Hepatocyte (in vitro differentiated cells): Measurements from ENCODE around the gene IL17REL. TPM values are rescaled to one million over a fixed set of nuclear protein-coding genes. Genes with fewer than 3 reads are reported as not detected.

ENCODE experiments used
- DNase-seq: peaks from one replicate; pipeline ENCODE4 v3.0.0-alpha.2; 2016; ENCODE audit warnings: low spot score
- H2AFZ ChIP-seq: fragments of 200-600 bp; sonication (generic); 2 replicates; pipeline ENCODE4 v1.6.0; 2016; ENCODE audit warnings: antibody characterized with exemption, mild to moderate bottlenecking
- H3K27ac ChIP-seq: fragments of 200-600 bp; sonication (generic); 2 replicates; pipeline ENCODE4 v1.5.1; 2016; ENCODE audit warnings: mild to moderate bottlenecking
- H3K27me3 ChIP-seq: fragments of 200-600 bp; sonication (generic); 2 replicates; pipeline ENCODE4 v1.6.1; 2016
- H3K36me3 ChIP-seq: fragments of 200-600 bp; sonication (generic); replicated peaks from 2 replicates; pipeline ENCODE4 v1.5.1; 2016; ENCODE audit warnings: low read depth; ENCODE audit not compliant: insufficient read depth
- H3K4me1 ChIP-seq: fragments of 200-600 bp; sonication (generic); 2 replicates; pipeline ENCODE4 v1.5.1; 2016; ENCODE audit warnings: mild to moderate bottlenecking, moderate library complexity; ENCODE audit not compliant: insufficient read depth
- H3K4me2 ChIP-seq: fragments of 200-600 bp; sonication (generic); 2 replicates; pipeline ENCODE4 v1.6.0; 2016
- H3K4me3 ChIP-seq: fragments of 200-600 bp; sonication (generic); 2 replicates; pipeline ENCODE4 v1.5.1; 2016; ENCODE audit warnings: mild to moderate bottlenecking
- H3K79me2 ChIP-seq: fragments of 200-600 bp; sonication (generic); 2 replicates; pipeline ENCODE4 v1.6.0; 2017; ENCODE audit warnings: mild to moderate bottlenecking
- H3K9me2 ChIP-seq: fragments of 200-600 bp; sonication (generic); replicated peaks from 2 replicates; pipeline ENCODE4 v1.6.0; 2017; ENCODE audit warnings: mild to moderate bottlenecking; ENCODE audit not compliant: insufficient read depth
- H3K9me3 ChIP-seq: fragments of 200-600 bp; sonication (generic); 2 replicates; pipeline ENCODE4 v1.5.1; 2016; ENCODE audit warnings: low read depth, mild to moderate bottlenecking
- H4K20me1 ChIP-seq: fragments of 200-600 bp; sonication (generic); 2 replicates; pipeline ENCODE4 v1.6.0; 2016; ENCODE audit warnings: mild to moderate bottlenecking; ENCODE audit not compliant: insufficient read depth, poor library complexity, severe bottlenecking
- CTCF ChIP-seq: fragments of 200-600 bp; sonication (generic); IDR thresholded peaks from 2 replicates; pipeline ENCODE4 v1.5.1; 2016; ENCODE audit warnings: antibody characterized with exemption, mild to moderate bottlenecking; ENCODE audit not compliant: poor library complexity
- EZH2 ChIP-seq: fragments of 200-600 bp; sonication (generic); IDR thresholded peaks from 2 replicates; pipeline ENCODE4 v1.6.1; 2016; ENCODE audit warnings: antibody characterized with exemption, mild to moderate bottlenecking, borderline replicate concordance
- EZH2phosphoT487 ChIP-seq: fragments of 200-600 bp; sonication (generic); IDR thresholded peaks from one replicate; pipeline ENCODE4 v1.6.1; 2018; ENCODE audit warnings: antibody characterized with exemption, mild to moderate bottlenecking, low read depth, moderate library complexity; ENCODE audit not compliant: unreplicated experiment, severe bottlenecking
- WGBS: methylation state at CpG from one replicate; pipeline ENCODE4 v1.1.6; 2016; ENCODE audit warnings: low lambda C conversion rate; ENCODE audit errors: missing lambda C conversion rate; 5-methylcytosine and 5-hydroxymethylcytosine counted together
- polyA plus RNA-seq: library from polyadenylated mRNA; unstranded; fragments of >200 nt; fragmentation: Nextera tagmentation; extraction: Ambion mirVana; gene quantifications from 2 replicates; pipeline ENCODE4 v1.2.1, GENCODE V29; 2016
- total RNA-seq: library from RNA; depleted of rRNA; stranded (reverse); fragments of >200 nt; gene quantifications from 2 replicates; pipeline ENCODE4 v1.2.3, GENCODE V29; 2014

IL17REL gene
- total and polyA plus RNA-seq, 2 experiments from 2014 or later: not detected

- Histone ChIP-seq H3K9me3 (no peaks in the 10 kb centered on the region), H2AFZ (no peak overlapping the region), H3K4me1 (peaks cover 8% of the 10 kb centered on the region), H3K27ac (no peak overlapping the region), H3K36me3 (no peaks in the 10 kb centered on the region), H3K79me2 (no peaks in the 10 kb centered on the region), H3K9me2 (no peaks in the 10 kb centered on the region), H3K27me3 (peaks cover 47% of the 10 kb centered on the region), H4K20me1 (no peaks in the 10 kb centered on the region), H3K4me2 (peak overlapping the region; percentile 46), H3K4me3 (no peak overlapping the region)
- DNase-seq: peak; percentile 10
- 13% methylated on average over 6 of the region's 61 CpGs for WGBS
- TF ChIP-seq EZH2: no peak
- TF ChIP-seq EZH2phosphoT487: no peak
- no peak for TF ChIP-seq CTCF
Observed at GRCh38 chr22:50010676-50011446, 1.7 kb downstream of the IL17REL start.

GRCh38 chr22:50009765-50010675, 2.5 kb downstream of the IL17REL start:
- H3K27me3 ChIP-seq: peaks cover 47% of the 10 kb centered on the region

GRCh38 chr22:50009251-50009650, 3.3 kb downstream of the IL17REL start:
- H3K79me2 ChIP-seq: no peaks in the 10 kb centered on the region
- TF ChIP-seq EZH2 (no peak), EZH2phosphoT487 (no peak), CTCF (no peak)
- no peaks in the 10 kb centered on the region for H3K36me3 ChIP-seq
- no peaks in the 10 kb centered on the region for H3K9me3 ChIP-seq
- peaks cover 40% of the 10 kb centered on the region for H3K27me3 ChIP-seq
- H4K20me1 ChIP-seq: no peaks in the 10 kb centered on the region
- H2AFZ ChIP-seq: no peak overlapping the region
- no peak overlapping the region for H3K4me3 ChIP-seq
- no peaks in the 10 kb centered on the region for H3K9me2 ChIP-seq
- H3K27ac ChIP-seq: no peak overlapping the region
- no peak overlapping the region for H3K4me2 ChIP-seq
- 91% methylated on average over 16 of the region's 16 CpGs for WGBS
- peaks cover 8% of the 10 kb centered on the region for H3K4me1 ChIP-seq
- DNase-seq: peak; percentile 7

More at GRCh38 chr22:50009765-50010675, 2.5 kb downstream of the IL17REL start:
- Histone ChIP-seq H3K9me3 (no peaks in the 10 kb centered on the region), H3K27ac (no peak overlapping the region), H3K36me3 (no peaks in the 10 kb centered on the region), H3K4me2 (peak overlapping the region; percentile 46), H3K4me3 (no peak overlapping the region), H2AFZ (no peak overlapping the region), H3K79me2 (no peaks in the 10 kb centered on the region), H3K4me1 (peaks cover 8% of the 10 kb centered on the region), H4K20me1 (no peaks in the 10 kb centered on the region), H3K9me2 (no peaks in the 10 kb centered on the region)
- 84% methylated on average over 41 of the region's 46 CpGs for WGBS
- TF ChIP-seq EZH2phosphoT487: no peak
- TF ChIP-seq CTCF: no peak
- TF ChIP-seq EZH2: no peak
- DNase-seq: peak; percentile 11
